ENCODE measurements around the gene PREX1.
"Not testable (repeated sequence)": the region's sequence is repeated elsewhere in the genome, so short reads cannot be mapped to it uniquely, and the experiment has no call there.

The PREX1 gene

DNA sequence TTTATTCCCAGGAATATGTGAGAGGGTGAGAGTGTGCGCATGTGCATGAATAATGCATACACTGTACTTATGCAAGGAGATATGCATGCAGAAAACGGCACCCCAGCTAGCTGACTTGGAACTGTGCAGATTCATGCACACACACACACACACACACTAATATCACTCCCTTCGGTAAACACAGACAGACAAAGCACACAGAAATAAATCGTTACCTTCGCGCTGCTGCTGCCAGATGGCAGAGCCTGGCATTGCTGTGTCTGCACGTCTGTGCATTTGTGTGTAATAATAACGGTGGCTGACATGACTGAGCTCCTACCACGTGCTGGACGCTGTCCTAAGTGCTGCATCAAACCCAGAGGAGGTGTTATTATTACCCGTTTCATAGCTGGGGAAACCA lies 36.8 kb downstream of the PREX1 start:
- peak; percentile 71 for DNase-seq

DNA sequence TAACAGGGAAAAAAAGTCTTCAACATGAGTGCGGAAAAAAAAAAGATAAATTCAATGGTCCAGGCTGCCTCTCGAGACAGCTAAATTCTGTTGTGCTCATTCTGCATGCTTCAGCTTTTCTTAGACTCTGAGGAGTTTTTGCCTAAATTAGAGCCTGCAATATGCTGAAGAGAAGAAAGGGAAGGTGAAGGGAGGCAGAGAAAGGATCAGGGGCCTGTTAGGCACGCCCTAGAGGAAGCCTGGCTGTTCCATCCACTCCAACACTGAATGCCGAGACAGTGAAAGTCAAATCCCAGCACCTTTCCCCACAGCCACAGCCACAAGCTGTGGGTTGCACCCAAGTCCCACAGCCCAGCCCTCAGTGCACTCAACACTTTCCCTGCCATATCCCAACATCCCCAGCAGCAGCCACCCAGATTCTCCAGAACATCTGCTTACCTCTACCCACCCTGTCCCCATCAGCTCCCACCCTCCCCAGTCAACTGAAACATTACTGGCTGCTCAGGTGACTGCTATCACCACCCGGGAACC lies 37.3 kb downstream of the PREX1 start:
- no peak for DNase-seq

DNA sequence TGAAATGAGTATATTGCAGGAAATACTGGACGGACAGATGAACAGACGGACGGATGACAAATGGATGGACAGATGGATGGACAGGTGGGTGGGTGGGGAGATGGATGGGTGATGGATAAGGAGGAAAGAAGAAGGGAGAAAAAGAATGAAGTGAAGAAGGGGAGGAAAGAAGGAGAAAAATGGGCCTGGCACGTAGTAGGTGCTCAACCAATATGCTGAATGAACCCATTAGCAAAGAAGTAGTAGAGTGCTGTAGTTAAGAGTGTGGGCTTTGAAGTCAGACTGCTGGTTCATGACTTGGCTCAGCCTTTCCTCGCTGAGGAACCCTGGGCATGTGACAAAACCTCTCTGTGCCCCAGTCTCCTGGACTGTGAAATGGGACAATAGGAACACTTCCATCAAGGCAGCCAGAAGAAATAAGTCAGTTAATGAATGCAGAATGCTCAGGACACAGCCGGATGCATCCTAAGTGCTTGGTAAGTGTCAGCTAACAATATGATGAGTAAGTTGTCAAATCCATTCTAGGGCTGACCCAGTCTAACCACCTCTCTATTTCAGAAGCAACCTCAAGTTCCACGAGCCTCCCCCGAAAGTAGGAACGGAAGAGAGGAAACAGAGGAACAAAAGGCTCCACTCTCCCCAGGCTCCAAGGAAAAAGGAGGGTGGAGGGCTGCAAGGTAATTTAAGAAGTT lies 37.9 kb downstream of the PREX1 start:
- DNase-seq, result no peak

DNA sequence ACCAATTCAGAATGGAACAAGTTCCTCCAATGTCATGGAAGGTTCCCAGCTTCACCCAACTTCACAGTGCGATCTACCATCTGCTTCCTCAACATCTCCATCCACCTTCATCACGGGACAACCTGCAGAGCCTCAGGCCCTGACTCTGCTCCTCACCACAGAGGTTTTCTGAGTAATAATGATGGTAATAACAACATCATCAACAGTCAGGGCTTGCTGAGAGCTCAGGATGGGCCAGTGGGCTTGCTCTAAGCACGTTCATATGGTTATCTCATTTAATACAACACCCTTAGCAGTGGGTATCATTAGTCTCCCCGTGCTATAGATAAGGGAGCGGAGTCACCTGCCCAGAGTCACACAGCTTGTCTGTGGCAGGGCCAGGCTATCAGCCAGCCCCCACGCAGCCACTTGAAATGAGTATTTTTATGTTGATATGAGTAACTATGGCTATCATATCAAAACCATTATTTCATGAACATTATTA lies 38.6 kb downstream of the PREX1 start:
- no peak for DNase-seq

DNA sequence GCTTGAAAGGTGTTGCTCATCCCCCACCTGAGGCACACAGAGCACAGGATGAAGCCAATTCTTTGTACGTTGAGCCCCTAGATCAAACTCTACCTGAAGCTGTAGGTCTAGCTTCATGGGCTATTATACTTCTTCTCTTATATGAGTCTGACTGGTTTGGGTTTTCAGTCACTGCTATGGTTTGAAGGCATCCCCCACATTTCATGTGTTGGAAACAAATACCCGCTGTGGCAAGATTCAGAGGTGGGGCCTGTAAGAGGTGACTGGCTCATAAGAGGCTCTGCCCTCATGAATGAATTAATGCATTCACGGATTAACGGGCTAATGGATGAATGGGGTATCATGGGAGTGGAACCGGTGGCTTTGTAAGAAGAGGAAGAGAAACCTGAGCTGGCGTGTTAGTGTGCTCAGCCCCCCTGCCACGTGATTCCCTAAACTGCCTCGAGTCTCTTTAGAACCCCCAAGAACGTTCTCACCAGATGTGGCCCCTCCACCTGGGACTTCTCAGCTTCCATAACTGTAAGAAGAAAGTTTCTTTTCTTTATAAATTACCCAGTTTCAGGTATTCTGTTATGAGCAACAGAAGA lies 39.2 kb downstream of the PREX1 start:
- DNase-seq, result no peak

DNA sequence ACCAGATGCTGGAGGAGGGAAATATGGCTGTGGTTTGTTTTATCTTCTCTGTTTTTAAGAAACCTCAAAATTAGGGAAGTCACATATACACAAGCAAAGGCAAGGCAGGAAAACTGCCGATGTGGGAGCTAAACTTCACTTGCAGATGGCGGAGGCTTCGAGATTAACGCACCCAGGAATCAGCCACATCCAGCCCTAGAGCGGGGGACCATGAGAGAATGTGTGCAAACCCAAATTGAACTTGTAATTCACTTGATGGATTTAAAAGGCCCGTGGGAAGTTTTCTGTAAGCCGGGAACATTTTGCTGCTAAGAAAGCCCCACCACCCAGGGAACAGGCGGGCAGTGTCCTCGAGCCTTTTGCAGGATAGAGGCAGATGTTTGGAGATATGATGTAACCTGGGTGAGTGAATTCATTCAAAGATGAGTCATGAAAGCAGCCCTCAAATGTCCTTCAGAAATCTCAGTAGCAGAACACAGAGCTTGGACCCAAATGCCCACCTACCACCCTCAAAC lies 39.9 kb downstream of the PREX1 start:
- DNase-seq, result no peak

DNA sequence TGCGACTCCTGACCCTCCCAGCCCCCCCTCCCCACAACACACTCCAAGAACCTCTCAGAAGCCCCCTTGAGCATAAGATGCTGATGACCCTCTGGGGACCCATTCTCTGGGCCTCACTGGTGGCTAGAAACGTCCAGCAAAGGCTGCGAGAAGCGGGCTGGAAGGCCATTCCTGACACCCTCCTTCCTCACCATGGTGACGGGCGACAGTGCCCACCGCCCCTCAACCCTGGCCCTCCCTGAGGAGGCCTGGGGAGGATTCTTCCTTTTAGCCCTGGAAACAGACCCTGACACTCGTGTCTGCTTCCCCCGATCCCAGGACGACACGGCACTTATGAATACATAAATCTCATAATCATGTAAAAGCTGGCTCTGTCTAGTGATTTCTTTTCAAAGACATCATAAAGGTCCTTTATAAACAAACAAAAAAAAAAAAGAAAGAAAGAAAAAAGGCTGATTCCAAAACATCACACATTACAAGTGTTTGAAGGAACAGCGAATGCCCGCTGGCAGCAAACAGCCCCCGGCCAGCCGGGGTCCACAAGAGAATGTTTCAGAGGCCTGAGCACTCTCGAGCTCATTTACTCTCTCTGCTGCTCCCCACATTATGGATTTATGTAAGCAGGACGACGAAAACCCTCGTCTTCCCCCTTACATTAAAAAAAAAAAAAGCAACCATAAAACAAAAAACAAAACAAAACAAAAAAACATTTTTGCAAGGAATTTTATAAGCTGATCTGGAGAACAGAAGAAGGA lies 40.7 kb downstream of the PREX1 start:
- DNase-seq, result no peak

DNA sequence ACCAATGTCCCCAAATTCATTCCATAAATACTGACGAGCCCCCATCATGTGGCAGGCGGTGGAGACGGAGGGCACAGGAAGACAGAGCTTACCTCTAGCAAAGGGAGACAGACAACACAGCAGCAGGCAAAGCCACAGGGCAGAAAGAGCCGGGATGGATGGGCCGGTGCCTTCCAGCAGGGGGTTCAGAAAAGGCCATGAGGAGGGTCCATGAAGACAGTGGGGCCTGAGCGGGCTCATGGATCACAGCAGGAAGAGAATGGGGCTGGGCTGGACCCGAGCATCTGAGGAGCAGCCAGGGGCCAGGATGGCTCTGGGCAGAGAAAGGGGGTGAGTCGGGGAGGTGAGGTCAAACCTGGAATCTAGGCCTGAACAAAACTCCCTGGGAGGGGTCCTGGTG lies 42.0 kb downstream of the PREX1 start:
- no peak for DNase-seq

DNA sequence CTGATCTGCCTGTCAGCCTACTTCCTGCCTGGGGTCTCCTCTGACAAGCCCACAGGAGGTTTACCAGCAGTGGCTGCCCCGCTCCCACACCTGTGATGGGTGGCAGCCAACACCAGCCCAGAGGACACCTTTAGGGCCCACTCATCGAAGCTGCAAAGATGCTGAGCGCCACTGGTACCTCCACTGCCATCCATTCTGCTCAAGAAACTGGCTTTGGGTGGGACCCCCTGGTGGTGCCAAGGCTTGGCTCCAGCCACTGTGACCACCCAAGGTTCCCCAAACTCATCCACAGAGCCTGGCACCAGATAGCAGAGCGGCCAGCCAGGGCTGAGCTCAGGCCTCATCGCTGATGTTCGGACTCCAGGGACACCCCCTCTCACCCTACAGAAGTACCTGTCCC lies 42.5 kb downstream of the PREX1 start:
- DNase-seq, result no peak

DNA sequence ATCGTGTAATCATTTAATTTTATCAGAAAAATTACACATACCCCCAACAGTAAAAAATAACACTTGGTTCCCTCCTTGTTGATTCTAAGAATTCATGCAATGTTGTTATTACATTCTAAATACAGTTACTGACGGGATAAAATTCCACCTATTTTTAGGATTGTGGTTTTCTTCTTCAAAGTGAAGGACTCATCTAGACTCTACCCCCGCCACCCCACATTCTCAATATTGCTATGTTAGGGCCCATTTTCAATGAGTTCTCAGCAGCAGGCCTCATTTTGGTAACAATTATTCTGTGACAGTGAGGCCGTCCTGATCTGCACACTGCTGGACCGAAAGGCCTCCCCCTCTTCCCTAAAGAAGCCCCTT lies 43.5 kb downstream of the PREX1 start:
- no peak for DNase-seq

DNA sequence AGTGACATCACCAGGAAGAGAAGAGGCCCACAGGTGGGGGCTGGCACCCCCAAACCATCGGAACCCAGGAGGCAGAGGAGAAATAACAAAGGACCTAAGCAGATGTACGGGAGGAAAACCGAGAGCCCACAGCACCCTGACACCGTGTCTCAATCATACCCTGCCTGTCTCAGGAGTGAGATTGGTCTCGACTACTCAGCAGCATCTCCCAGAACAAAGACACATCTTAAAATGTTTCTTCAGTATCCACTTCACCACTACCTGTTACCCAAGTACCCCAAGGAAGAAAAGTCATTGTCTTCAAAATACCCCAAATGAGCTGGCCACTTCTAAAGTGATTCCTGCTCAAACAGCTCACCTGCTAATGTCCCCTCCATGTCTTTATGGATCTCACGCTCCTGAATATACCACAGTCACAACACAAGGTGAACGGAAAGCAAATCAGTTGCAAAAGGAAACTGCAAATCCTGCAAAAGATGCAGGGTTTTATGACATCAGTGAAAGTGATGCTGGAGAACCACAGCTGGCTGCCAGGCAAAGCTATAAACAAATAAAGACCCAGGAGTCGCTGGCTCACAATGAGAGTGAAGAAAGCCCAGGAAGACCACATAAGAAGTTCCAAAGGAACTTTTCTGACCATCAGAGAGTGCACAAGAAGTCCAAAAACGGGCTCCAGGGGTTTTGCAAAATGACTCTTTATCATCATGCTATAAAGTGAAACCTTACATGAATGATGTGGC lies 44.1 kb downstream of the PREX1 start:
- no peak for DNase-seq

DNA sequence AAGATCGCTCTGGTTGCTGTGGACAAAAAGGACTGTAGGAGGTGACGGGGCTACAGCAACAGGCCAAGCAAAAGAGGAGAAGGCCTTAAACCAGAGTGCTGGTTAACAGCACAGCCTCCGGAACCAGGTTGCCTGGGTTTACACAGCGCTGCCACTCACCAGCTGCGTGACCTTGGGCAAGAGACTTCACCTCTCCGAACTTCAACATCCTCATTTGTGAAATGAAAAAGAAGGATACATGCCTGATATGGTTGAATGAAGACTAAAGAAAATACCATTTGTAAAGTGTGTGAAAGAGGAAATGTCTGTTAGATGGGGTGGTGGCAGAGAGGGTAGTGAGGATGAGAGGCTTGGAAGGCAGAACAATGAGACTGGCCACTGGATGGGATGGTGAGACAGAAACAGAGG lies 44.9 kb downstream of the PREX1 start:
- no peak for DNase-seq

DNA sequence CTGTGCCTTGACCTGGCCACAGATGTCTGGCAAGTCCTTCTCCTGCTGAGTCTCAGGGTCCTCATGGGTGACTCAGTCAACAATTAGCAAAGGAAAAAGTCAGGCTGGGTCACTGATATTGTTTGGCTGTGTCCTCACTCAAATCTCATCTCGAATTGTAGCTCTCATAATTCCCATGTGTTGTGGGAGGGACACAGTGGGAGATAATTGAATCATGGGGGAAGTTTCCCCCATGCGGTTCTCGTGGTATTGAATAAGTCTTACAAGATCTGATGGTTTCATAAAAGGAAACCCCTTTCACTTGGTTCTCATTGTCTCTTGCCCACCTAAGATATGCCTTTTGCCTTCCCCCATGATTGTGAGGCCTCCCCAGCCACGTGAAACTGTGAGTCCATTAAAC lies 45.7 kb downstream of the PREX1 start:
- no peak for DNase-seq

DNA sequence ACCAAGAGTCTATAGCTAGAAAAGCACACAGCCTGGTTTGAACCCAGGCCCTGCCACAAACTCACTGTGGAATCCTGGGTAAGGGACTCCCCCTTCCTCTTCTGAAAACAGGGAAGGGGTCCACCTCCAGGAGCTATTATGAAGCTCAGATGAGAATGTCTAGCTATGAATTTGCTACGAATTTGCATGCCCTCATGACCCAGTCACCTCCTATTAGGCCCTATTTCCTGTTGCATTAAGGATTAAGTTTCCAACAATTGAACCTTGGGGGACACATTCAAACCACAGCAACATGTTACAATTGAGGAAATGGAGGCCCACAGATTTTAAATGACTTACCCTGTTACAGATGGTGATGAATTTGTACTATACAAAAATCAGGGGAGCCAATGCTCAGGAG lies 46.2 kb downstream of the PREX1 start:
- DNase-seq, result no peak

DNA sequence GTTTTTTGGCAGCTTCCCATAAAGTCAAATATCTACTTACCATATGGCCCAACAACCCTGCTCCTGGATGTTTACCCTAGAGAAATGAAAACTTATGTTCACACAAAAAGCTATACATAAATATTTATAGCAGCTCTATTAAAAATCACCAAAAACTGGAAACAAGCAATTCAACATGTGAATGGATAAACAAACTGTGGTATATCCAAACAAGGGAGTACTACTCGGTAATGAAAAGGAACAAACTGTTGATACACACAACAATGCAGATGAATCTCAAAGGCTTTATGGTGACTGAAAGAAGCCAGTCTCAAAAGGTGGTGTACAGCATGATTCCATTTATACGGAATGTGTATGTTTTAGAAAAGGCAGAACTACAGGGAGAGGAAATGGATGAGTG lies 48.4 kb downstream of the PREX1 start:
- DNase-seq, result no peak

DNA sequence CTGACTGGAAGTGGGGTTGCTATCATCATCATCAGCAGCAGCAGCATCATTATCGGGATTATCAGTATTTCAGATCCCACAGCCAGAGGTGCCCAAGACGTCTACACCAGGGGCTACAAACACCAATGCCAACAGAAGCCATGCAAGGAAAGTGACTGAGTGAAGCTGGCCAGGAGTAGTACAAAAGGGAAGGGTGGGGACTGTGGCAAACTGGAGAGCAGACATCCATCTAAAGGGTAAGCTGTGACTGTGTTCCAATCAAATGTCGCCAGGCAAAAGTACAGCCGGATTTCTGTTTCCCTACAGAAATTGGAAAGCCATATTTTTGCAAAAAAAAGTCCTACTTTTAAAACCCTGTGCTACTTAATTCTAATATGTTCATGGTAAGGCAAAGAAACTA lies 50.0 kb downstream of the PREX1 start:
- DNase-seq, result no peak

DNA sequence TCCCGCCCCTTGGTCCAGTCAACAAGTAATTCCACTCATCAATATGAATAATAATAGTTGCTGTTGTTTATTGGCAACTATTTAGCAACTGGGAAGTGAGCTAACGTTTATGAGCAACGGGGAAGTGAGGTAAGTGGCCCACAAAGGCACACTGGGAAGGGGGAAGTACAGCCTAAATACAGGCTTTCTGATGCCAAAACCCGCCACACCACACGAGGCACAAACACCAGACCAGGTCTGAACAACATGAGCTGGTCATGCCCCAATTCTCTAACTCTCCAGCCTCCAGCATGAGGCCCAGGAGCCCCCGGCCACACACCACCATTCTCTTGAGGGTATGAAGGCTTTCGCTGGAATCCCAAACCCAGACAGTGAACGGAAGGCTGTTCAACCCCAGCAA lies 50.8 kb downstream of the PREX1 start:
- DNase-seq, result no peak

DNA sequence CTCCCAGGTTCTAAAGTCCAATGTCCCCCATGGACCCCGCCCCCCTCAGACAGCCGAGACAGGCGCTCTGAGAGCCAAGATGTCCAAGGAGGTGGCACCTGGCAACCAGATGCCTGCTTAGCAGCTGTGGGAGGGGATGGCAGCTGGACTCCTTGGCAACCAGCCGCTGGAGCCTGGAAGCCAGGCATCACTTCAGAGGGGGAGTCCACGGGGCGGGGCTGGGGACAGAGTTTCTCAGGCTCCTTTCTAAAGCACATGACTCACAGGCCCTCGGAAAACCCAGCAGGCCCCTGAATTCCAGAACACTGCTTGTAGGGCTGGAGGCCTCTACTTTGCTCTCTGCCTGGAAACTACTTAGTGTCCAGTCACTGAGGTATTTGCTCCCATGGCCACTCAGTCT lies 51.5 kb downstream of the PREX1 start:
- no peak for DNase-seq

DNA sequence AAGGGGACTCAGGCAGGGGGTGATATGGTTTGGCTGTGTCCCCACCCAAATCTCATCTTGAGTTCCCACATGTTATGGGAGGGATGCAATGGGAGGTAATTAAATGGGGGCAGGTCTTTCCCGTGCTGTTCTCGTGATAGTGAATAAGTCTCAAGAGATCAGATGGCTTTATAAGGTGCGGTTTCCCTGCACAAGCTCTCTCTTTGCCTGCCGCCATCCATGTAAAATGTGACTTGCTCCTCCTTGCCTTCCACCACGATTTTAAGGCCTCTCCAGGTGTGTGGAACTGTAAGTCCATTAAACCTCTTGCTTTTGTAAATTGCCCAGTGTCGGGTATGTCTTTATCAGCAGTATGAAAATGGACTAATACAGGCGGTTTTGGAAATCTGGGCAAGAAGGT lies 52.3 kb downstream of the PREX1 start:
- DNase-seq, result not testable (repeated sequence)

DNA sequence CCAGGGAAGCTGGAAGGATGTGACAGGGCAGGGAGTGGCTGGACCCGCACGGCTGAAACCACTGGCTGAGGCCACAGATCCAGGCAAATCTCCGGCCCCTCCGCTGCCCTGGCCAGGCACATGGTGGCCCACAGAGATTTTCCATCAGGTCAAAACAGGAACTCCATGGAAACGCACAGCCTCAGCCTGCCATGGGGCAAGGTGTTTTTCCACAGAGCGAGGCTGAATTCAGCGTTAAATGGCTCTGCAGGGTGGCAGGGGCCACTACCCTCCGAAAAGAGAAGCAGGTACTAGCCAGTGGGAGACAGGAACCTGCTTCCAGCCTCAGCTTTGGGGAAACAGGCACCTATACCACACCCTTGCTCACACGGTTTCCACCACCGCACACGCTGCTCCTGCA lies 53.1 kb downstream of the PREX1 start:
- no peak for DNase-seq

DNA sequence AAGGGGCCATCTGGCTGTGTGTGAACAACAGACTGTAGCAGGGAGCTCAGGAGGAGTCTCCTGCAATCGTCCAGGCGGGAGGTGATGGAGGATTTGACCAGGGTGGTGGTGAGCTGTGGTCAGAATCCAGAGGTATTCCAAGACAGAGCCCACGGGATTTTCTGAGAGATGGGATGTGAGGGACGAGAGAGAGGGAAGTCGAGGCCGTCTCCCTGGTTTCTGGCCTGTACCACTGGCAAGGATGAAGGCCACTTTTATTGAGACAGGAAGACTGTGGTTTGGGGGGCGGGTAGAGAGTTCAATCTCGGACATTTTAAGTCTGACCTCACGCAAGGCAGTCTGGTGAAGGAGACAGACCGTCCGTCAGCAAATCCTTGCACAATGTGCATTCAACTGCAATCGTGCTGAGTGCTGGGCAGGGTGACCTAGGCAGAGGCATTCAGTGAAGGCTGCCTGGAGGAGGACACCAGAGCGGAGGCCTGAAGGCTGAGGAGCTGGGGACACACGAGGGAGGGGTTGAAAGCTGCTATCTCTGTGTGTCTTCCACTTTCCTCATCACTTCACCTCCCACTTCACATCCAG lies 53.9 kb downstream of the PREX1 start:
- no peak for DNase-seq

DNA sequence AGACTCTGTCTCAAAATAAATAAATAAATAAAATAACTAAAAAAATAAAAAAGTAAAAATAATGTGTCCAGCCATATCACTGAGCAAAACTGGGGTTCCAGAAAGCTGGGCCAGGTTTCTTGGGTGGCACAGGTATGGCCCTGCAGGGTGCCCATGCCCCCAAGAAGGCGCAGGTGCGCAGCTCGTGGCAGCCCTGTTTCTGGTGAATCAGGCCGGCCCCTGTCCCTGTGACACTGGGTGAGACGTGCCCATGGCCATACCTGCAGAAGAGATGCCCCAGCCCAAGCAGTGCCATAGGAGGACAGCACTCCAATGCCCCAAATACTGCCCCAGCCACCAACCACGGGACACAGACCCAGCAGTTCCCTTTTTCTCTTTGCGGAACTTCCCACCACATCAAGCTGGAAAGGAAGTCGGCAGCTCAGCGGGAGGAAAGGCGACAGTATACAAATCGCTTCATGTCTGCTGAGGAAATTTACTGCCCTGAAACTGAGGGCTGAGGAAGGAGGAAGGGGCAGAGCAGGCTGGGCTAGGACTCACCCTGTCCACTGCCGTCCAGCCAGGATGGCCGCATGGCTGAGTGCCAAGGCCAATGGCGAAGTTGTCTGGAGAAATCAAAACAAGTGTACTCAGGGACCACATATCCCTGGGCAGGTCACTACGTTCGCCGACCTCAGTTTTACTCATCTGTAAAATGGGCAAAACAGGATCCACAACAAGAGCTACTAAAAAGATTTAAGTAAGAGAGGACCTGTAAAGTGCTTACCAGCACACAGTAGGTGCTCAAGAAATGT lies 55.4 kb downstream of the PREX1 start:
- no peak for DNase-seq

All from NCI-H1092 (cell line).